ENCODE data around the gene ACOT13. TPM values are rescaled to one million over a fixed set of nuclear protein-coding genes. Genes with fewer than 3 reads are reported as not detected.

The ACOT13 gene
- total and polyA plus RNA-seq, 2 of the 8 experiments (the other 6 are each of a cell fraction or from before 2014, with no cell fraction given) = 27.6 to 40.6 TPM

DNA sequence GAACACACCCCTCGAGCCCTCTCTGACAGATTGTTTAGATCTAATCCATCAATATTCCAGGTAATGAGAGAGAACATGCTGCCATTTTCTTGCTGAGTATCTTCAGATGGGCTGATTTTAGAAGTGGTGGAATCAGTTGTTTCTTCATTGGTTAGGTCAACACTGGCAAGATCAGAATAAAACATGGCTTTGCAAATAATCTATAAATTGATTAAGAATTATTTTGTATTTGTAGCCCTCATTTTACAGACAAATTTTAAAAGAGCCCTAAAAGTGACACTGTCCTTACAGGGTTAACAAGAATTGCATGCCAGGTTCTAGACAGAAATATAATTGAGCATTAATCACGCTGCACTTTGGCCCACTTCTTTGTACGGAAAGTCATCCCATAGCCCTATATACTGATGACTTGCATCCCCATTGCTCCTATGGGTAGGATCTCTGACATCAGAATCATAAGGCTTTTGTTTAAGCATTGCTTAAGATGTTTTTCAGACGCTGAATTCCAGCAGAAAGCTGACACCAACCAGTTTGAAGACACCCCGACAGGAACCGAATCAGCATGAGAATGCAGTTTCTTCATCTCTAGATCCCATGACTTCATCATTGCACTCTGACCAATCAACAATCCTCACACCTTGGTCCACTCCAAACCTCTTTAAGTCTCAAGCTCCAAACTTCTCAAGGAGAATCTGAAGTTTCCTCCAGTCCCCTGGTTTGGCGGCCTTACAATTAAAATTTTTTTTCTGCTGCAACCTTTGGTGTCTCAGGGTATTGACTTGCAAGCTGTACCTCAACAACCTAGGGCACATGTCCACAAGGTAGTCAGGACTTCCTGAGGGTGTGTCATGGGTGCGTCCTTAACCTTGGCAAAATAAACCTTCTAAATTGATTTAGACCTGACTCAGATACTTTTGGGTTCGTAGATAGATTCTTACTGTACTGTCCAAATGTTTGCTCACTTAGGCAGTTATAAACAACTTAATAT is 8.0 kb upstream of the ACOT13 start (continued):
- TF ChIP-seq, protein P1, sequence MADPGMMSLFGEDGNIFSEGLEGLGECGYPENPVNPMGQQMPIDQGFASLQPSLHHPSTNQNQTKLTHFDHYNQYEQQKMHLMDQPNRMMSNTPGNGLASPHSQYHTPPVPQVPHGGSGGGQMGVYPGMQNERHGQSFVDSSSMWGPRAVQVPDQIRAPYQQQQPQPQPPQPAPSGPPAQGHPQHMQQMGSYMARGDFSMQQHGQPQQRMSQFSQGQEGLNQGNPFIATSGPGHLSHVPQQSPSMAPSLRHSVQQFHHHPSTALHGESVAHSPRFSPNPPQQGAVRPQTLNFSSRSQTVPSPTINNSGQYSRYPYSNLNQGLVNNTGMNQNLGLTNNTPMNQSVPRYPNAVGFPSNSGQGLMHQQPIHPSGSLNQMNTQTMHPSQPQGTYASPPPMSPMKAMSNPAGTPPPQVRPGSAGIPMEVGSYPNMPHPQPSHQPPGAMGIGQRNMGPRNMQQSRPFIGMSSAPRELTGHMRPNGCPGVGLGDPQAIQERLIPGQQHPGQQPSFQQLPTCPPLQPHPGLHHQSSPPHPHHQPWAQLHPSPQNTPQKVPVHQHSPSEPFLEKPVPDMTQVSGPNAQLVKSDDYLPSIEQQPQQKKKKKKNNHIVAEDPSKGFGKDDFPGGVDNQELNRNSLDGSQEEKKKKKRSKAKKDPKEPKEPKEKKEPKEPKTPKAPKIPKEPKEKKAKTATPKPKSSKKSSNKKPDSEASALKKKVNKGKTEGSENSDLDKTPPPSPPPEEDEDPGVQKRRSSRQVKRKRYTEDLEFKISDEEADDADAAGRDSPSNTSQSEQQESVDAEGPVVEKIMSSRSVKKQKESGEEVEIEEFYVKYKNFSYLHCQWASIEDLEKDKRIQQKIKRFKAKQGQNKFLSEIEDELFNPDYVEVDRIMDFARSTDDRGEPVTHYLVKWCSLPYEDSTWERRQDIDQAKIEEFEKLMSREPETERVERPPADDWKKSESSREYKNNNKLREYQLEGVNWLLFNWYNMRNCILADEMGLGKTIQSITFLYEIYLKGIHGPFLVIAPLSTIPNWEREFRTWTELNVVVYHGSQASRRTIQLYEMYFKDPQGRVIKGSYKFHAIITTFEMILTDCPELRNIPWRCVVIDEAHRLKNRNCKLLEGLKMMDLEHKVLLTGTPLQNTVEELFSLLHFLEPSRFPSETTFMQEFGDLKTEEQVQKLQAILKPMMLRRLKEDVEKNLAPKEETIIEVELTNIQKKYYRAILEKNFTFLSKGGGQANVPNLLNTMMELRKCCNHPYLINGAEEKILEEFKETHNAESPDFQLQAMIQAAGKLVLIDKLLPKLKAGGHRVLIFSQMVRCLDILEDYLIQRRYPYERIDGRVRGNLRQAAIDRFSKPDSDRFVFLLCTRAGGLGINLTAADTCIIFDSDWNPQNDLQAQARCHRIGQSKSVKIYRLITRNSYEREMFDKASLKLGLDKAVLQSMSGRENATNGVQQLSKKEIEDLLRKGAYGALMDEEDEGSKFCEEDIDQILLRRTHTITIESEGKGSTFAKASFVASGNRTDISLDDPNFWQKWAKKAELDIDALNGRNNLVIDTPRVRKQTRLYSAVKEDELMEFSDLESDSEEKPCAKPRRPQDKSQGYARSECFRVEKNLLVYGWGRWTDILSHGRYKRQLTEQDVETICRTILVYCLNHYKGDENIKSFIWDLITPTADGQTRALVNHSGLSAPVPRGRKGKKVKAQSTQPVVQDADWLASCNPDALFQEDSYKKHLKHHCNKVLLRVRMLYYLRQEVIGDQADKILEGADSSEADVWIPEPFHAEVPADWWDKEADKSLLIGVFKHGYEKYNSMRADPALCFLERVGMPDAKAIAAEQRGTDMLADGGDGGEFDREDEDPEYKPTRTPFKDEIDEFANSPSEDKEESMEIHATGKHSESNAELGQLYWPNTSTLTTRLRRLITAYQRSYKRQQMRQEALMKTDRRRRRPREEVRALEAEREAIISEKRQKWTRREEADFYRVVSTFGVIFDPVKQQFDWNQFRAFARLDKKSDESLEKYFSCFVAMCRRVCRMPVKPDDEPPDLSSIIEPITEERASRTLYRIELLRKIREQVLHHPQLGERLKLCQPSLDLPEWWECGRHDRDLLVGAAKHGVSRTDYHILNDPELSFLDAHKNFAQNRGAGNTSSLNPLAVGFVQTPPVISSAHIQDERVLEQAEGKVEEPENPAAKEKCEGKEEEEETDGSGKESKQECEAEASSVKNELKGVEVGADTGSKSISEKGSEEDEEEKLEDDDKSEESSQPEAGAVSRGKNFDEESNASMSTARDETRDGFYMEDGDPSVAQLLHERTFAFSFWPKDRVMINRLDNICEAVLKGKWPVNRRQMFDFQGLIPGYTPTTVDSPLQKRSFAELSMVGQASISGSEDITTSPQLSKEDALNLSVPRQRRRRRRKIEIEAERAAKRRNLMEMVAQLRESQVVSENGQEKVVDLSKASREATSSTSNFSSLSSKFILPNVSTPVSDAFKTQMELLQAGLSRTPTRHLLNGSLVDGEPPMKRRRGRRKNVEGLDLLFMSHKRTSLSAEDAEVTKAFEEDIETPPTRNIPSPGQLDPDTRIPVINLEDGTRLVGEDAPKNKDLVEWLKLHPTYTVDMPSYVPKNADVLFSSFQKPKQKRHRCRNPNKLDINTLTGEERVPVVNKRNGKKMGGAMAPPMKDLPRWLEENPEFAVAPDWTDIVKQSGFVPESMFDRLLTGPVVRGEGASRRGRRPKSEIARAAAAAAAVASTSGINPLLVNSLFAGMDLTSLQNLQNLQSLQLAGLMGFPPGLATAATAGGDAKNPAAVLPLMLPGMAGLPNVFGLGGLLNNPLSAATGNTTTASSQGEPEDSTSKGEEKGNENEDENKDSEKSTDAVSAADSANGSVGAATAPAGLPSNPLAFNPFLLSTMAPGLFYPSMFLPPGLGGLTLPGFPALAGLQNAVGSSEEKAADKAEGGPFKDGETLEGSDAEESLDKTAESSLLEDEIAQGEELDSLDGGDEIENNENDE (IDR thresholded peaks at IDR 0.05; ENCODE audit: insufficient replicate concordance, low read length) = no peak
- TF ChIP-seq POLR2AphosphoS5 (IDR thresholded peaks at IDR 0.05; ENCODE audit: low read depth, low read length) (peak; percentile 22; the same call in 1 of the 2 replicates), CREB1 (IDR thresholded peaks at IDR 0.05) (0 out of 2 replicates have a peak, but pooled peaks have one; percentile 12), RXRA (IDR thresholded peaks at IDR 0.05; ENCODE audit: insufficient read depth, low read depth, low read length) (no peak), EGR1 (IDR thresholded peaks at IDR 0.05; ENCODE audit: borderline replicate concordance, low read depth, low read length) (no peak), TEAD4 (IDR thresholded peaks at IDR 0.05; ENCODE audit: low read depth, low read length) (peak; percentile 60; the same call in 1 of the 2 replicates)
- TF ChIP-seq, protein P2, sequence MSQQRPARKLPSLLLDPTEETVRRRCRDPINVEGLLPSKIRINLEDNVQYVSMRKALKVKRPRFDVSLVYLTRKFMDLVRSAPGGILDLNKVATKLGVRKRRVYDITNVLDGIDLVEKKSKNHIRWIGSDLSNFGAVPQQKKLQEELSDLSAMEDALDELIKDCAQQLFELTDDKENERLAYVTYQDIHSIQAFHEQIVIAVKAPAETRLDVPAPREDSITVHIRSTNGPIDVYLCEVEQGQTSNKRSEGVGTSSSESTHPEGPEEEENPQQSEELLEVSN (IDR thresholded peaks at IDR 0.05) = peak; percentile 49; the same call in 1 of the 2 replicates
